T1000 (cell line): Measurements from ENCODE around the gene SMURF1.
A peak's percentile ranks its signal among the peaks of the same experiment; 100 is the strongest.
"Not testable (repeated sequence)": the region's sequence is repeated elsewhere in the genome, so short reads cannot be mapped to it uniquely, and the experiment has no call there.

Source experiments
- DNase-seq: peaks from one replicate; lab custom pipeline; 2025; ENCODE audit warnings: mixed read lengths; lab: John Stamatoyannopoulos, UW

SMURF1 gene

DNA sequence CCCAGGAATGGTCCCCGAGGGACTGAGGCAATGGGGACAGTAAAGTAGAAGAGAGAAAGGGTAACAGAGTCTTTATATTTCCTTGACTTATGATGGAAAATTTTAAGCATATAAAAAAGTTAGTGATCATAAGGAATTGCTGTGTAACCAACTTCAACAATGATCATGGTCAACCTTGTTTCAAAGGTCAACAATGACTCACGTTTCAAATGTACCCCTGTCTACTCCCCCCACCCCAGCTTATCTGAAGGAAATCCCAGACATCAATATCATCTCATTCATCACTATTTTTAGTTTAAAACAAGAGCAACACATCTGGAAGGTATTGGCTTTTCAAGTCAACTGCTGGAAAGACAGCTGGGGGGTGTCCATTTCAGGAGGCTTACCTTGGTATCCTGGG lies 92.9 kb downstream of the SMURF1 start:
- no peak for DNase-seq

DNA sequence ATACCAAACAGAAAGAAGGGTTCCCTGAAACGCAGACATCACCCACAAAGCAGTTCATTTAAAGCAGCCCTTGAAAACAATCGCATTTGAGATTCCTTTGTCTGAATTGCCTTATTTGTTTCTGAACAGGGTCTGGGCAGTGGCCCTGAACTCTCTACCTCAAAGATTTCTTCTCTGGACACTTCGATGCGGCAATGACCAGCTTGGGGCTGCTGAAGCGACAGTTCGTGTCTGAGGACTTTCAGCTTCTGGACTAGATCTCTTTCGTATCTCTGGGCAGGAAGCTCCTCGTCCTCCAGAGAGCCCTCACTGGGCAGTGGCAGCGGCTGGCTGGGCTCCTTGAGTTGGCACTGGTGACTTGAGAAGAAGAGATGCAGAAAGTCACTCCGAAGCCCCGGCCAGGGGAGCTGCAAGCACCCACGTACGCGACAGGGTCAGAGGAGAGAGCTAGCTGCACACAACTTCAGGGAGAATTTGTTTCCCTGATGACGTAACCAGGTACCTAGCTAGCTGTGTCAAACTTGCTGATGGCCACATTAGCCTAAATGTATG lies 96.3 kb downstream of the SMURF1 start:
- DNase-seq, result no peak

GRCh38 chr7:99046722-99047121 lies 97.2 kb downstream of the SMURF1 start:
- DNase-seq, result no peak

DNA sequence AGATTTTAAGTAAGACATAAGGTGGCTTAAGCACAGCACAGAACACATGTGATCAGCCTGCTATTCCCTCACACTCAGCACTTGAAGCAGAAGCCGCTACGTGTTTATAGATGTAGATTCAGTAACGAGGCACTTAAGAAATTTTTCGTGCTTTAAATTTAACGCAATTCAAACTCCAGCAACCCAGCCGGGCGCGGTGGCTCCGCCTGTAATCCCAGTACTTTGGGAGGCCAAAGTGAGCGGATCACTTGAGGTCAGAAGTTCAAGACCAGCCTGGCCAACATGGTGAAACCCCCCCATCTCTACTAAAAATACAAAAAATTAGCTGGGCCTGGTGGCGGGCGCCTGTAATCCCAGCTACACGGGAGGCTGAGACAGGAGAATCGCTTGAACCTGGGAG lies 97.6 kb downstream of the SMURF1 start:
- not testable (repeated sequence) for DNase-seq

DNA sequence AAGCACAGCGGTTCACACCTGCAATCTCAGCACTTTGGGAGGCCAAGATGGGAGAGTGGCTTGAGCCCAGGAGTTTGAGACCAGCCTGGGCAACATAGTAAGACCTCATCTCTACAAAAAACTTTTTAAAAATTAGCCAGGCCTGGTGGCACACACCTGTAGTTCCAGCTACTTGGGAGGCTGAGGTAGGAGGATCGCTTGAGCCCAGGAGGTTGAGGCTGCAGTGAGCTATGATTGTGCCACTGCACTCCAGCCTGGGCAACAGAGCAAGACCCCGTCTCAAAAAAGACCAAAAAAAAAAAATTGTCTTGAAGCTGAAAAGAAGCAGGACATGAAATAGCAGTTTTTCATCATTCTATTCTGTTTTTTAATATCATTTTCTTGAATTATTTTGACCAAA lies 99.0 kb downstream of the SMURF1 start:
- DNase-seq, result not testable (repeated sequence)

DNA sequence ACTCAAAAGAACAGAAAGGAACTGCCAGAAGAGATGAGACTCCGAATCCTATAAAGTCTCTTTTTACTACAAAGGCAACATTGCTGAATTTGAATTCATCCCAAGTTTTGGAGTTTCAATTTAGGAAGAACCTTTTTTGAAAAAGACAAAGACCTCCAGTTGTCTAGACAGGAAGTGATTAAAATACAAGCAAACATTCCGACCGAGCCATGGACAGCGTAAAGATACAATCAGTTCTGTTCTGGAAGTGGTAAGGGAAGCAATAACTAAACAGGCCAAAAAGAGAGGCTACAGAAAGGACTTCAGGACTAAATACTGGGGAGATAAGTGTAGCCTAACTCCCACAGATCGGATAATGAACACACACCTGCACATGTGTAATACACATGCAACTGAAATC lies 101.0 kb downstream of the SMURF1 start:
- no peak for DNase-seq

- DNase-seq, result no peak
Measured at GRCh38 chr7:99041526-99041925, 102.4 kb downstream of the SMURF1 start.

DNA sequence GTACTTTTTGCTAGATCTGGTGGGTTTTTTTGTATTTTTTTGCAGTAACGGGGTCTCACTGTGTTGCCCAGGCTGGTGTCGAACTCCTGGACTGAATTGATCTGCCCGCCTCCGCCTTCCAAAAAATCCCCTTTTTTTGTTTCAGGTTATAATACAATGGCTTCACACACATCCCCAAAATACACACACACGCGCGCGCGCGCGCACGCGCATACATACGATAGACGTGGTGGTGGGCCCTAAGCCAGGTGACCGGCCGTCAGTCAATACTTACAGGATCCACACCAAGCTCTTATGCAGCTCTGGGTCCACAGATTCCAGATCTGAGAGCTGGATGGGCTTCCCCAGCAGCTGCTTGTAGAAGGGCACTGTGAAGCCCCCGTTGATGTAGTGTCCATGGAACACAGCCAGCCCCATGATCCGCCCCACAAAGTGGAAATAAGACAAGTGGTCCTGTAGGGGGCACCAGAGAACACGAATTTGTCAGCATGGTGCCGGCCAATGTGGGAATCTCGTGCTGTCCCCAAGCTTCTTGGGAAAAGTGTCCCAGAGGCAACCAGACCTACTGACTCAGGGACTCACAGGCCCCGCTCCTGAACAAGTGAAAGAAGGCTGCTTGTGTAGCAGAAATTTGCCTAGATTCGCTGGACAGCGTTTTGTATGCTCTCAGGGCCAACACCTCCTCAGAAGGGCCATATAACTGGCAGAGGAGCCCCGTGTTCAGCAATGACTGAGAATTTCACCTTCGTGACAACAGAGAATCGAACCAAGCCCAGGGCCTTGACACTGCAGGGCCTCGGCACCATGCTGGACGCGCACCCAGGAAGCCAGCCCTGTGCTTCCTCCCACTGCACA lies 103.6 kb downstream of the SMURF1 start:
- peak; percentile 11 for DNase-seq

DNA sequence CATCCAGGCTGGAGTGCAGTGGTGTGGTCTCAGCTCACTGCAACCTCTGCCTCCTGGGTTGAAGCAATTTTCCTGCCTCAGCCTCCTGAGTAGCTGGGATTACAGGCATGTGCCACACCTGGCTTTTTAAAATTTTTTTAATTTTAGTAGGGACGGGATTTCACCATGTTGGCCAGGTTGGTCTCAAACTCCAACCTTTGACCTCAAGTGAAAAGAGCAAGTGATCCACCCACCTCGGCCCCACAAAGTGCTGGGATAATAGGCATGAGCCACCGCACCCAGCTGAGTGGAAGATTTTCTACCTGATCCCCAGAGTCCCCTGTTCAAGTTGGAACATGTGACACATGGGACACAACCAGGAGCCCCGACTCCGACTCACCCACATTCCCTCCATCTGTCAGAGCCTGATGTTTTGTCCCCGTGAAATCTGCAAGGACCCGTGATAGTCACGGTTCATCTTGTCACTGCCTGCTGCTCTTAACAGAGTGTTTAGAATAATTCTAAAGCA lies 104.5 kb downstream of the SMURF1 start:
- no peak for DNase-seq

DNA sequence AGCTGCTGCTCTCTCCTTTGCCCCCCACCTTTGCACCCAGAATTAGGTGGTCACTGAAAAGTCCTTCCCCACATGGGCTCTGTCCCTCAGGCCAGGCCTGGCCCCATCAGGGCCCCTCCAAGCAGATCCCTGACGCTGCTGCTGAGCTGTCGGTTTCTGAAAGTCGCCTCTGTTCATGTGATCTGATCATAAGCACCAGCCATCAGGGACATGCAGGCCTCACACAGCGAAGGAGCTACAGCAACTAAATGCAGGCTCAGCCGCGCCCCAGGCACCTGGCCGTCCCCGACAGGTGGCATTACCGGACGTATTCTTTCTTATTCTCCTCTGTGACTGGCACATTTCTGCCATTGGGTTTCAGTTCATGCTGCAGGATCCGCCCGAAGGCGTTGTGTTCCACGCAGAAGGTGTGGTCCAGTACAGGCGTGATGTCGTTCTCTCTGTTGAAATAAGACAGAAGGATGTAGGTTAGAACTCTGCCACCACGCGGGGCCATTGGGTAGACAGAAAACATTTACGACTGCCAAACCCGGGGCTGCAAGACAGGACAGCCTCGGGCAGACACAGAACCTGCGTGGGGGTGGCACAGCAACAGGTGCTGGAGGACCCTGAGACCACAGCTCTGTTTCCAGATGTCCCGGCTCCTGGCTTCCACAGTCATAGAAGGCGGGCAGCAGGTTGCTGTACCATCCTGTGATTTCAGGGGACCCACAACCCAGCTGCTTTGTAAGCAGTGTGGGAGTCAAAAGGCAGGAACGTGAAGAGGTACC lies 105.6 kb downstream of the SMURF1 start:
- no peak for DNase-seq

GRCh38 chr7:99037327-99037940 lies 106.5 kb downstream of the SMURF1 start:
- DNase-seq, result no peak

- DNase-seq, result no peak
Measured at GRCh38 chr7:99036546-99037111, 107.3 kb downstream of the SMURF1 start.

DNA sequence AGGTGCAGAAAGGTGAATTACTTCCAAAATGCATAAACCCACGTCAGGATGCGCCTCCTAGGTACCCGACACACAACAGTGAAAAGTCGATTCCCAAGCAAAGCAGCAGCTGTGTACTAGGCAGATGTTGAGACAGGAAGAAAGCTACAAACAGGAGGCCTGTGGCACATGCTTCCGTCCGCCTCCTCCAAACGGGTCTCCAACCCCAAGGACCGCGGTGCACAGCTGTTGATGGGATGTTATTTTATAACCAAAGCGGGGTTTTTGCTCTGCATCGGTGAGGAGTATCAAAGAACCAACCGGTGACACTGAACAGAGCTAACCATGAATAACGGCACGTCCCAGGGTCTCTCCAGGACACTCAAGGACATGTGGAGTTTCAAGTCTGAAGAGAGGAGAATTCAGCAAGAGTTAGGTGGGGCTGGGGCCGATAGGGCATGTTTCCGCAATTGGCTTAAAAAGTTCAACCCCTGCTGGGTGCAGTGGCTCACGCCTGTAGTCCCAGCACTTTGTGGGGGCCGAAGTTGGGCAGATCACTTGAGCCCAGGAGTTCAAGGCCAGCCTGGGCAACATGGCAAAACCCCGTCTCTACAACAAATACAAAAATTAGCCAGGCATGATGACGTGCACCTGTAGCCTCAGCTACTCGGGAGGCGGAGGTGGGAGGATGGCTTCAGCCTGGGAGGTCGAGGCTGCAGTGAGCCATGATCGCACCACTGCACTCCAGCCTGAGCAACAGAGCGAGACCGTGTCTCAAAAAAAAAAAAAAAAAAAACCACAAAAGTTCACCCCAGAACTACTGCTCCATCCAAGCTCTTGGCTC lies 108.0 kb downstream of the SMURF1 start:
- DNase-seq, result no peak

DNA sequence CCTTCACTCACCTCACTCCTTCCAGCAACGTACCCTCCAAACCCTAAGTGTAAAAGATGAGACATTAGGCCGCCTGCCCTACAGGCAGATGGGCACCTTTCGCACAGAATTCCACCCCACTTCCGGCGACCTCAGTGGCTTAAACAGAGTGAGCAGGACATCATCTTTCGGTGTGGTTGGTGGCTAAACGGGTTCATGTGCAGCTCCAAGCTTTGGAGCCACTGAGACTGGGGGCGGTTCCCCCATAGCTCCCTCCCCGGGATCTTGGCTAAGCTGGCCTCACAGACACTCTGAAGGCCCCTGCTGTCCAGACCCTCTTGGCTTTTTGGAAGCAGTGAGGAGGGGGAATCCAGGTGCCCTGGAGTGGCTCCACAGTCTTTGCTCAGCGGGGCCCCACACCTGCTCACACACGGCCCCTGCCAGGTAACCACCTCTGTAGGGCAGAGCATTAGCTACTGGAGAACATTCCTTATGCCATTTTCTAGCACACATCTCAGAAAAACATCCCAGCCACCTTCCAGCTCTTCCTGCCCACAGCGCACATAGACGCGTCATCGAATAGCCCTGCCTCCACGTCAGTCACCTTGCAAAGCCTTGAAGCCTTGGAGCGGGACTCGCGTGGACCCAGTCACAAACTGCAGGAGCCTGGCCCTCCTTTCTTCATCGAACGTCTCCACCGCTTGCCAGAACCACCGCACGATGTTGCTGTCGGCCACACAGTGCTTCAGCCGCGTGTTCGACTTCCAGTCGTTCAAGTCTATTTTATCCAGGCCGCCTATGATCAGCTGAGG lies 108.8 kb downstream of the SMURF1 start:
- DNase-seq, result no peak

DNA sequence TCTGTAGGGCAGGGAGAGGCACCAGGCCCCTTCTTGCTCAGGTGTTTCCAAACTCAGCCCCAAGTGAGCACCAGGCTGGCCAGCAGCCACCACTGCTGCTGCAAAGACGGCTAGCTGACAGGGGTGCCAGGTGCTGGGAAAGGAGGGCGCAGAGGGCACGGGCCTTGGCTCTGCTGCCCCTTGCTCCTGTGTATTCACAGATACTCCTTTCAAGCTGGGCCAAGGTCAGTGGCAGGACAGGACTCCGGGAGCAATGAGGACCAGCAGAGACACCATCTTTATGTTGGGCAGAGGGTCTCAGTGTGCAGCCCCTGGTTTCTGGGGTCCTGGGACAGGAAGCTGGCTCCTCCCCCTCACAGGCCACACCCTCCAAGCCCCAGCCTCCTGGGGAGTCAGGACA lies 110.1 kb downstream of the SMURF1 start:
- DNase-seq, result no peak

GRCh38 chr7:99032928-99033327 lies 111.0 kb downstream of the SMURF1 start:
- DNase-seq, result no peak

- DNase-seq, result no peak
Measured at GRCh38 chr7:99031496-99031895, 112.4 kb downstream of the SMURF1 start.

DNA sequence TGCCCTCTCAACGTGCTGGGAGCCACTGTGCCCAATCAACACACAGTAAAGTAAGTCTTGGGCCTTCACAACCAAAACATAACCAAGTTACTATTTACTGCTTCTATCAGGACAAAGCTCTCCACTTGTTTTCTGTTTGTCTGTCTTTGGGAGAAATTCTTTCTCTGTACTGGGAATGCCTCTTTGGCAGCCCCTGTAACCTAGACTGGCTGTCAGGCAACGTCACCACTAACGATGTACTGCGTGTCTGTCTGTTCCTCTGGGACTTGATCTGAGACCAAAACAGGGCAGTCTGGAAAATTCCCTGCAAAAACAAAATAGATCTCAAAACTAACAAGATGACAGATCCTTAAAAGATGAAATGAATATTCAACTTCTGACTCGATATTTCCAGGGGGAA lies 113.0 kb downstream of the SMURF1 start:
- DNase-seq, result no peak

DNA sequence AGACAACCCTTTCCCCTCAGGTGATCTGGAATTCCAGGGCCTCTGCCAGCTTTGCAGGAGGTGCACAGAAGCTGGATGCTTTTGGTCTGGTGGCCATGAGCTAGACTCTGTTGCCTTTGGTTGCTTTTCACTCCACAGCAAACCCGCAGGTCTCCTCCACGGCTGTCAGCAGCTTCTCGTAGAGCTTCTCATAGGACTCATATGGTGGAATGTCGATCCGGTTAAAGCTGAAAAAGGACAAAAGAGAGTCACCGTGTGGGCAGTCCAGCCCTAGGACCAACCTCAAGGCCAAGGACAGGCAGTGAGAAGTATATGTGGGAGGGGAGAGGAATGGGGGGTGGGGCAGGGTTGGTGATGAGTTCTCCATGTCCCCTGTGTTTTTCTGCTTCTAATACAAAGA lies 113.5 kb downstream of the SMURF1 start:
- DNase-seq, result no peak
